ENCODE measurements around the gene STIM2. TPM values are rescaled to one million over a fixed set of nuclear protein-coding genes. Genes with fewer than 3 reads are reported as not detected.
A peak's percentile ranks its signal among the peaks of the same experiment; 100 is the strongest.

Gene STIM2
- total RNA-seq, 1 donor from 2014 or later, result 43.9 TPM

DNA sequence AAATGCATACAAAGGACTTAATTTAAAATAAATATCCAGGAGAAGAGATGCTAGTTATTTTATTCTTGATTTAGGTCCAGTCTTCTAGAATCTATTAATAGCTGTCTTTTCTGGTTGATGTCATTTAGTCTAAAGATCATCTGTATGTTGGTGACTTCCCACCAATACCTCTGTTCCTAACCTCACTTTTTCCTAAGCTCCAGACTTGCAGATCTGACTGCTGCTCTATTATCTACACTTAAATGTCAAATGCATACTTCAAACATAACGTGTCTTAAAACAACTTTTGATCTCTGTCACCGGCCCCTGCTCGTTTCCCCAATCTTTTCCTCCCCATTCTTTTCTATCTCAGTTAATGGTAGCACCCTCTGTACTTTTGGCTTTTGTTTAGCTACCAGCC, 133.3 kb downstream of the STIM2 start:
- TF ChIP-seq, protein P1, sequence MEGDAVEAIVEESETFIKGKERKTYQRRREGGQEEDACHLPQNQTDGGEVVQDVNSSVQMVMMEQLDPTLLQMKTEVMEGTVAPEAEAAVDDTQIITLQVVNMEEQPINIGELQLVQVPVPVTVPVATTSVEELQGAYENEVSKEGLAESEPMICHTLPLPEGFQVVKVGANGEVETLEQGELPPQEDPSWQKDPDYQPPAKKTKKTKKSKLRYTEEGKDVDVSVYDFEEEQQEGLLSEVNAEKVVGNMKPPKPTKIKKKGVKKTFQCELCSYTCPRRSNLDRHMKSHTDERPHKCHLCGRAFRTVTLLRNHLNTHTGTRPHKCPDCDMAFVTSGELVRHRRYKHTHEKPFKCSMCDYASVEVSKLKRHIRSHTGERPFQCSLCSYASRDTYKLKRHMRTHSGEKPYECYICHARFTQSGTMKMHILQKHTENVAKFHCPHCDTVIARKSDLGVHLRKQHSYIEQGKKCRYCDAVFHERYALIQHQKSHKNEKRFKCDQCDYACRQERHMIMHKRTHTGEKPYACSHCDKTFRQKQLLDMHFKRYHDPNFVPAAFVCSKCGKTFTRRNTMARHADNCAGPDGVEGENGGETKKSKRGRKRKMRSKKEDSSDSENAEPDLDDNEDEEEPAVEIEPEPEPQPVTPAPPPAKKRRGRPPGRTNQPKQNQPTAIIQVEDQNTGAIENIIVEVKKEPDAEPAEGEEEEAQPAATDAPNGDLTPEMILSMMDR (IDR thresholded peaks at IDR 0.05), result no peak
- DNase-seq (no peak), ATAC-seq (no peak)
- Histone ChIP-seq H3K9me3 (no peaks in the 10 kb centered on the region), H3K27ac (peak overlapping the region; percentile 14), H3K27me3 (ENCODE audit: low read depth) (no peaks in the 10 kb centered on the region), H3K36me3 (no peaks in the 10 kb centered on the region), H3K4me1 (peaks cover 30% of the 10 kb centered on the region), H3K4me3 (no peak overlapping the region)
- intact Hi-C loops (cut with DNase I), result no loop called here

DNA sequence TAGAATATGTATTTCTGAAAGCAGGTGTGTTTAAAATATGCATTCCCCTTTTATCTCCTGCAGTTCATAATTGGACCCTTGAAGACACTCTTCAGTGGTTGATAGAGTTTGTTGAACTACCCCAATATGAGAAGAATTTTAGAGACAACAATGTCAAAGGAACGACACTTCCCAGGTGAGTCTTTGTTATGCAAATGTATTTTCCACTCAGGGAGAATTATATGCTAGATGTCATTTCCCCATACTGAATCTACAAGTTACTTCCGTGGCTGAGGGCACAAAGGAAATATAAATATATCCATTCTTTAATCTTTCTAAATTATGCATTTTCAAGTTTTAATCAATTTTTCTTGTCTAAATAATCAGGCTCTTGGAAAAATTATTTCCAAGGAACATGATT, 134.7 kb downstream of the STIM2 start:
- H3K9me3 ChIP-seq, result no peaks in the 10 kb centered on the region
- no peak overlapping the region for H3K4me3 ChIP-seq
- H3K4me1 ChIP-seq, result peaks cover 30% of the 10 kb centered on the region
- no peak overlapping the region for H3K27ac ChIP-seq
- no peak for DNase-seq
- H3K36me3 ChIP-seq, result no peaks in the 10 kb centered on the region
- TF ChIP-seq, protein P1 (IDR thresholded peaks at IDR 0.05), result no peak
- no peak for ATAC-seq
- intact Hi-C loops (cut with DNase I), result no loop called here
- no peaks in the 10 kb centered on the region for H3K27me3 ChIP-seq (ENCODE audit: low read depth)

DNA sequence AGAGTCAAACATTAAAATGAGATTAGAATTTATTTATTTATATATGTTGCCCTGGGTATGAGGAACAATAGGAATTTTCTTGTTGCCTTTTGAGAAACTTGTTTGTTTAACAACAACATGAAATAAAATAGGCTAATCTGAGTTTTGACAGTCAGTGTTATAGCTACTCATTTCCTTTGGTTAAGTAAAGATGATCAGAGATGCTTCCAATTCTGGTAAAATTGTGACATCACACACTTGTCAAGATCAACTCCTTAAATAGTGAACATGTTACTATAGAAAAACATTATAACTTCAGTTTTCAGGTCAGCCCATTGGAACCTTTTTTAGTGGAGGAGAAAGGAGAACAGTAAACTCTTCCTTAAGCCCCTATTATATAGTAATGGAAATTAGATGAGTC, 136.1 kb downstream of the STIM2 start:
- Histone ChIP-seq H3K9me3 (no peaks in the 10 kb centered on the region), H3K4me1 (peaks cover 30% of the 10 kb centered on the region), H3K4me3 (no peak overlapping the region), H3K27me3 (ENCODE audit: low read depth) (no peaks in the 10 kb centered on the region), H3K36me3 (no peaks in the 10 kb centered on the region), H3K27ac (no peak overlapping the region)
- ATAC-seq (no peak), DNase-seq (no peak)
- intact Hi-C loops (cut with DNase I), result no loop called here
- TF ChIP-seq, protein P1 (IDR thresholded peaks at IDR 0.05), result no peak

DNA sequence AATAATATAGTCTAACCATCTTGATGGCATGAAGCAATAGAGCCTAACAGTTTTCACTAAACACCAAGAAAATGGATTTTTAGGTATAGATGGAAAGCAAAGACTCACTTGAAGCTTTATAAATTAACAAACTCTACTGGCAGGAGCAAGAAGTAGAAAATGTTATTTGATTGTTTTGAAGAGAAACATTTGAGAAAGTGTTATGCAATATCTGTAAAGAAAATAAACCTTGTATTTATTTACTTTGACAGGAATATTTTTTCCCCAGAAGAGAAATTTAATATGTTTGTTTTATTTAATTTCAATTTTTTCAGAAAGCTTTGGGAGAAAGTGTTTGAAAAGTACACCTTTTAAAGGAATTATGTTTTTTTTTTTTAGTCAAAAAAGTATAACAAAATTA, 139.0 kb downstream of the STIM2 start:
- no peaks in the 10 kb centered on the region for H3K27me3 ChIP-seq (ENCODE audit: low read depth)
- ATAC-seq (no peak), DNase-seq (no peak)
- H3K9me3 ChIP-seq, result no peaks in the 10 kb centered on the region
- TF ChIP-seq, protein P1 (IDR thresholded peaks at IDR 0.05), result no peak
- no peaks in the 10 kb centered on the region for H3K36me3 ChIP-seq
- H3K27ac ChIP-seq, result no peak overlapping the region
- H3K4me1 ChIP-seq, result peaks cover 3% of the 10 kb centered on the region
- intact Hi-C loops (cut with DNase I), result loop anchor here (10.0 kb wide), 1 partner anchor 135 kb away; the partner anchor contains the start of gene STIM2
- H3K4me3 ChIP-seq, result no peak overlapping the region

DNA sequence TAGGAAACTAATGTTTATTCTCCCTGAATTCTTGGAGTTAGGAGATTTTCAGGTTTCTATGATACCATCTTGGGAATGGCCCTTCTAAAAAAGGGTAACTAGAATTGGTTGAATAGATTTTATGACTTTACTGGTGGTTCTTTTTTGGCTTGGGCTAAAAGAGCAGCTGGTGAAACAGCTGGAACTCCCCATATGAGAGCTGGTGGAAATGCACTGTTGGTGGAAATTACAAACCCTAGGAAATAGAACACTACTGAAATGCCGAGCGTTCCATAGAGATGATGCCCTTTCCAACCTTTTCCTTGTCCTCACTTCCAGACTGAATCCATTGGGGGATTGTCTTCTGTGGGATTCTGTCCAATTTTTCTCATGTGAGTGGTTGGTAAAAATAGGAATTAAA, 139.5 kb downstream of the STIM2 start:
- intact Hi-C loops (cut with DNase I), result loop anchor here (10.0 kb wide), 1 partner anchor 135 kb away; the partner anchor contains the start of gene STIM2
- Histone ChIP-seq H3K4me3 (no peak overlapping the region), H3K4me1 (no peaks in the 10 kb centered on the region), H3K36me3 (no peaks in the 10 kb centered on the region), H3K27me3 (ENCODE audit: low read depth) (no peaks in the 10 kb centered on the region), H3K27ac (no peak overlapping the region), H3K9me3 (no peaks in the 10 kb centered on the region)
- no peak for ATAC-seq
- DNase-seq, result no peak
- TF ChIP-seq, protein P1 (IDR thresholded peaks at IDR 0.05), result no peak

DNA sequence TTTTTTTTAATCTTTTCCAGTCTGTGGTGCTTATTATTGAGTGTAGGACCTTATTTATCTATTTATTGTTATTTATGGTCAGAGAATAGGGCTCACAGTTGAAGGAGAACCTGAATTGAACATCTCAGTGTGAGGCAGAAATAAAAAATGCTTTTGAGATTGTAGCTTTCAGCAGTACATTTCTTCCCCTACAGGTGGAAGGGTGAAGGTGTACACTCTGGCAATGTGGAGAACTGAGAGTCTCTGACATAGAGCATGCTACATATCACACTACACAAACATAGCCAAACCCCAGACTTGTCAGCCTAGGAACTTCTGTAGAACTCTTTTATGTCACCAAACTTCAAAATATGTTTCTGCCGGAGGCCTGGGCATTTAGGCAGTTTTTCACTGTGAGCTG, 140.2 kb downstream of the STIM2 start:
- Histone ChIP-seq H3K27me3 (ENCODE audit: low read depth) (no peaks in the 10 kb centered on the region), H3K9me3 (no peaks in the 10 kb centered on the region), H3K27ac (no peak overlapping the region), H3K4me3 (no peak overlapping the region), H3K4me1 (peaks cover 5% of the 10 kb centered on the region), H3K36me3 (no peaks in the 10 kb centered on the region)
- no peak for DNase-seq
- ATAC-seq, result peak in 1 of 2 donors; percentile 44
- TF ChIP-seq, protein P1 (IDR thresholded peaks at IDR 0.05), result no peak
- intact Hi-C loops (cut with DNase I), result loop anchor here (10.0 kb wide), 1 partner anchor 136 kb away; the partner anchor contains the start of gene STIM2

Measured in lower lobe of right lung (tissue), 2 donors.